Peyer's patch (tissue), 4 donors: ENCODE data around the gene B4GALNT1. TPM values are rescaled to one million over a fixed set of nuclear protein-coding genes. Genes with fewer than 3 reads are reported as not detected.
"Not testable (repeated sequence)": the region's sequence is repeated elsewhere in the genome, so short reads cannot be mapped to it uniquely, and the experiment has no call there.

Experiments used
- DNase-seq, 3 donors: peaks; one replicate each; pipeline ENCODE4 v3.0.0-alpha.2; 2017 to 2019
- H3K27ac ChIP-seq, 4 donors: fragments of 200-600 bp; sonication (generic); one replicate each; pipeline ENCODE4 v1.5.1; 2016 to 2019
- H3K27me3 ChIP-seq, 2 donors: fragments of 200-600 bp; sonication (generic); one replicate each; pipeline ENCODE4 v1.5.1; 2019
- H3K36me3 ChIP-seq, 3 donors: fragments of 200-600 bp; sonication (generic); one replicate each; pipeline ENCODE4 v1.5.1; 2016 to 2019
- H3K4me1 ChIP-seq, 4 donors: fragments of 200-600 bp; sonication (generic); one replicate each; pipeline ENCODE4 v1.5.1; 2016 to 2019
- H3K4me3 ChIP-seq, 4 donors: fragments of 200-600 bp; sonication (generic); 1 replicate in 3 of 4; 2 replicates in 1 of 4; pipeline ENCODE4 v1.5.1; 2016 to 2019; ENCODE audit warnings: mild to moderate bottlenecking in 1 of 4
- H3K9me3 ChIP-seq, 4 donors: fragments of 200-600 bp; sonication (generic); one replicate each; pipeline ENCODE4 v1.5.1; 2016 to 2019; ENCODE audit warnings: mild to moderate bottlenecking in 1 of 4
- POLR2A ChIP-seq, 2 donors: fragments of 450-650 bp; IDR thresholded peaks; one replicate each; pipeline ENCODE4 v1.5.1; 2017; ENCODE audit warnings: antibody characterized with exemption in 2 of 2, mild to moderate bottlenecking in 2 of 2, moderate library complexity in 2 of 2
- total RNA-seq, 4 donors: library from RNA; depleted of rRNA; stranded (reverse); fragments of >200 nt; gene quantifications; one replicate each; pipeline ENCODE4 v1.1.0, GENCODE V29; 2016
- TF ChIP-seq, protein P1 (sequence below), 6 experiments: fragments of 450-650 bp in 4 of 6; fragments of 200-600 bp in 2 of 6; sonication (generic) in 1 of 6; IDR thresholded peaks; one replicate each; pipeline ENCODE4 v1.5.1; 2017 to 2019; ENCODE audit warnings: antibody characterized with exemption in 6 of 6, mild to moderate bottlenecking in 3 of 6, moderate library complexity in 1 of 6

Gene B4GALNT1
- total RNA-seq, 4 donors from 2014 or later: 0.40 TPM; not detected in 3

DNA sequence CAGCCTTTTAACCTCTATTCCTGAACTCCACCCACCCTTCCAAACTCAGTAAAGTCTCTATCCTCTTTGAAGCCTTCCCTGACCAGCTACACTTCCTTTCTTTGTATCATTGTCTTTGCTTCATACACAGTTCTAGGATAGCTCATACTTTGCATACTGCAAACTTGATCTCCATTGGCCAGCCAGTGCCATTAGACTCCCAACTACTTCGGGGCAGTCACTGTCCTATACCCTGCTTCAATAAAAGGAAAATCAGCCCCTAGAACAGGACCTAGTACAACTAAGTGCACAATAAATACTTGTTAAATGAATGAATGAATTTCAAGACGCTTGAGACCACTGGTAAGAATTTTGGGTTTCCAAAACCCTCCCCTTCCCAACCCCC, 42.5 kb downstream of the B4GALNT1 start:
- Histone ChIP-seq H3K4me1 (peaks cover 0 to 17% (median 2%) of the 10 kb centered on the region in 4 donors), H3K36me3 (peaks cover 0 to 12% (median 0%) of the 10 kb centered on the region in 3 donors), H3K27ac (peak overlapping the region; percentile 68 to 83 (median 74)), H3K9me3 (no peaks in the 10 kb centered on the region), H3K27me3 (no peaks in the 10 kb centered on the region), H3K4me3 (peak overlapping the region; percentile 54 to 87 (median 77))
- TF ChIP-seq, protein P1, sequence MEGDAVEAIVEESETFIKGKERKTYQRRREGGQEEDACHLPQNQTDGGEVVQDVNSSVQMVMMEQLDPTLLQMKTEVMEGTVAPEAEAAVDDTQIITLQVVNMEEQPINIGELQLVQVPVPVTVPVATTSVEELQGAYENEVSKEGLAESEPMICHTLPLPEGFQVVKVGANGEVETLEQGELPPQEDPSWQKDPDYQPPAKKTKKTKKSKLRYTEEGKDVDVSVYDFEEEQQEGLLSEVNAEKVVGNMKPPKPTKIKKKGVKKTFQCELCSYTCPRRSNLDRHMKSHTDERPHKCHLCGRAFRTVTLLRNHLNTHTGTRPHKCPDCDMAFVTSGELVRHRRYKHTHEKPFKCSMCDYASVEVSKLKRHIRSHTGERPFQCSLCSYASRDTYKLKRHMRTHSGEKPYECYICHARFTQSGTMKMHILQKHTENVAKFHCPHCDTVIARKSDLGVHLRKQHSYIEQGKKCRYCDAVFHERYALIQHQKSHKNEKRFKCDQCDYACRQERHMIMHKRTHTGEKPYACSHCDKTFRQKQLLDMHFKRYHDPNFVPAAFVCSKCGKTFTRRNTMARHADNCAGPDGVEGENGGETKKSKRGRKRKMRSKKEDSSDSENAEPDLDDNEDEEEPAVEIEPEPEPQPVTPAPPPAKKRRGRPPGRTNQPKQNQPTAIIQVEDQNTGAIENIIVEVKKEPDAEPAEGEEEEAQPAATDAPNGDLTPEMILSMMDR (IDR thresholded peaks at IDR 0.05): no peak
- no peak for DNase-seq

DNA sequence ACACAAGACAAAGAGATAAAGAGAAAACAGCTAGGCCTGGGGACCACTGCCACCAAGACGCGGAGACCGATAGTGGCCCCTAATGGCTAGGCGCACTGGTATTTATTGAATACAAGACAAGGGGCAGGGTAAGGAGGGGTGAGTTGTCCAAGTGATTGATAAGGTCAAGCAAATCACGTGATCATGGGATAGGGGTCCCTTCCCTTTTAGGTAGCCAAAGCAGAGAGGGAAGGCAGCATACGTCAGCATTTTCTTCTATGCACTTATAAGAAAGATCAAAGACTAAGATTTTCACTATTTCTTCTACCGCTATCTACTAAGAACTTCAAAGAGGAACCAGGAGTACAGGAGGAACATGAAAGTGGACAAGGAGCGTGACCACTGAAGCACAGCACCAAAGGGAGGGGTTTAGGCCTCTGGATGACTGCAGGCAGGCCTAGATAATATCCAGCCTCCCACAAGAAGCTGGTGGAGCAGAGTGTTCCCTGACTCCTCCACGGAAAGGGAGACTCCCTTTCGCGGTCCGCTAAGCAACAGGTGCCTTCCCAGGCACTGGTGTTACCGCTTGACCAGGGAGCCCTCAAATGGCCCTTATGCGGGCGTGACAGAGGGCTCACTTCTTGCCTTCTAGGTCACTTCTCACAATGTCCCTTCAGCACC, 43.9 kb downstream of the B4GALNT1 start:
- H3K4me3 ChIP-seq: not testable (repeated sequence)

DNA sequence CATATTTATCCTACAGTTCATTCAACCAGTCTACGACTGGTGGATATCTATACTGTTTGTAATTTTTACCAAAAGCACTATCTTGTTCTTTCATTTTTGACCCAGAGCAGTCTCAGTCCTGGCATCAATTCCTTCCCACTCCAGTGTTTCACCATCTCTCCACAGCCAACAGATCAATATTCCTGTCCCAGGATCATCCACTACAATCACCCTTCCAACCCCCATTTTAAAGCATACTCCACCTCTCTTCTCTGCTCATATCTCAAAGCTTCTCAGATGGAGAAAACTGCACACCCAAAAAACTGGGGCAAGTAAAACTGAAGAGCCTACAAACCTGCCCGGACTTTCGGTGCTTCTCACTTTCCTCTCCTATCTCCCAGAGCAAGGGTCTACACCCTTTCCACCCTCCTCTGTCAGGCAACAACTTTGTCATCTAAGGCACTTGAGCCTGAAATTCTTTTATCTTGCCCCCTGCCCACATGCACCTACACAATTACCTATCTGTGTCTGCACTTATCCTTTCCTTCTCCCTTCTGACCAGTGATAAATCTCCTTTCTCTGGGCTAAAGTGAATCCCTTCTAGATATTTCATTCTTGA, 46.1 kb downstream of the B4GALNT1 start:
- Histone ChIP-seq H3K27ac (no peak overlapping the region), H3K4me3 (no peak overlapping the region), H3K9me3 (no peaks in the 10 kb centered on the region), H3K36me3 (no peaks in the 10 kb centered on the region), H3K4me1 (peaks cover 0 to 8% (median 2%) of the 10 kb centered on the region in 4 donors), H3K27me3 (no peaks in the 10 kb centered on the region)
- no peak for DNase-seq
- TF ChIP-seq POLR2A (IDR thresholded peaks at IDR 0.05): no peak
- TF ChIP-seq, protein P1 (IDR thresholded peaks at IDR 0.05): no peak

More for the DNA sequence above, 43.9 kb downstream of the B4GALNT1 start:
- not testable (repeated sequence) for H3K27me3 ChIP-seq, DNase-seq, H3K27ac ChIP-seq, H3K36me3 ChIP-seq, H3K9me3 ChIP-seq
- peaks cover 0 to 17% (median 2%) of the 10 kb centered on the region in 4 donors for H3K4me1 ChIP-seq

DNA sequence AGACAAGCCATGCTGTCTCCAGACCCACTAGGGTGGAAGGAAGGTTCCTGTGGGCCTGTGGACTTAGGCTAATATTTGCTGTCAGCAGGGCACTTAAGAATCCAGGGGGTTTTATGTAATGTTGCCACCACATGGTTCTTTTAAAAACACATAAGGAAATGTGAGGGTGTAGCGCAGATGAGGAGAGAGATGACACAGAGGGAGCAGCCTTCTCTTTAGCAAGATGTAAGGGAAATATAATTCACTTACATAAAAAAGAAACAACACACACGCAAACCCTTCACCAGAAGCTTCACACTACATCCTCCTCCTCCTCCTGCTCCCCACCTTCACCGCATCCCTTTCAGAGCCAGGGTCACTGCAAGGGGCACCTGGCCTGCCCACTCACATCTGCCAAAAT, 46.9 kb downstream of the B4GALNT1 start:
- Histone ChIP-seq H3K9me3 (no peaks in the 10 kb centered on the region), H3K4me1 (peaks cover 0 to 4% (median 2%) of the 10 kb centered on the region in 4 donors), H3K36me3 (no peaks in the 10 kb centered on the region), H3K27me3 (no peaks in the 10 kb centered on the region), H3K27ac (no peak overlapping the region), H3K4me3 (no peak overlapping the region)
- TF ChIP-seq POLR2A (IDR thresholded peaks at IDR 0.05): no peak
- TF ChIP-seq, protein P1 (IDR thresholded peaks at IDR 0.05): no peak
- DNase-seq: no peak

DNA sequence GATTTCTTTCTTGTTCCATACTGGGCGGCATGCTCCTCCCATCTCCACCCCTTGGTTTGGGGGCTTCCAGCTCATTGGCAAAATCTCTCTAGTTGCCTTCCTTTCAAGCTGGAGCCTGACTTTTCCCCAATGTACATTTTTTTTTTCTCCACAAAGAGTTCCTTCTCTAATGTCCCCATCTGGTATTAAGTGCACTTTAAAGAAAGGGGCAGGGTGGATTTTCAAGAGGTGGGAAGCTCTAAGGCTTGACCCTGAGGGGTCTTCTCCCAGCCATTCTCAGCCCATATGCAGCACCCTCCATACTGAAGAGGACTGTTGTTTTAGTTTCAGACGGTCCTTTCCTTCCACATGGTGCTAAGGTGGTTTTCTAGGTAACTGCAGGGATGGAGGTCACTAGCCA, 47.8 kb downstream of the B4GALNT1 start:
- H3K36me3 ChIP-seq: no peaks in the 10 kb centered on the region
- DNase-seq: no peak
- H3K4me1 ChIP-seq: peaks cover 0 to under 1% (median 0%) of the 10 kb centered on the region in 4 donors
- no peak overlapping the region for H3K4me3 ChIP-seq
- no peak overlapping the region for H3K27ac ChIP-seq
- TF ChIP-seq, protein P1 (IDR thresholded peaks at IDR 0.05): no peak
- TF ChIP-seq POLR2A (IDR thresholded peaks at IDR 0.05): no peak
- no peaks in the 10 kb centered on the region for H3K9me3 ChIP-seq
- H3K27me3 ChIP-seq: no peaks in the 10 kb centered on the region

DNA sequence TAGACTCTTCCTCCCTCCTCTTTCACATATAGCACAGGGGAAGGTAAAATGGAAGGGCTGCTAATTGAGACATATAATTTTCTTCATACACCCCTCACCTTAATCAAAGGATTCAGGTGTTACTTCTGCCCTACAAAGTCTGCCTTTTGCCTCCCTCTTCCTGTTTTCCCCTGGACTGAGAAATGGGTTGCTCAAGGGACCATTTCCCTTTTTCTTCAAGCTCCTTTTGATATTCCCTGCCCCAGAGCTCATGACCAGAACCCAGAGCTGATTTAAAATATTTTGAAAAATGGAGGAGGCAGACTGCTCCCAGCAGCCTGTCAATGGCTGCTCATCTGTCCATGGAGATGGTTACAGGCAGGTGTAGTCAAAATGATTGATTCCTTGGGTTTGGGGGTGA, 48.3 kb downstream of the B4GALNT1 start:
- H3K36me3 ChIP-seq: no peaks in the 10 kb centered on the region
- no peaks in the 10 kb centered on the region for H3K4me1 ChIP-seq
- no peaks in the 10 kb centered on the region for H3K9me3 ChIP-seq
- no peak for TF ChIP-seq POLR2A (IDR thresholded peaks at IDR 0.05)
- TF ChIP-seq, protein P1 (IDR thresholded peaks at IDR 0.05): no peak
- H3K27me3 ChIP-seq: no peaks in the 10 kb centered on the region
- no peak overlapping the region for H3K27ac ChIP-seq
- no peak for DNase-seq
- no peak overlapping the region for H3K4me3 ChIP-seq
